Nucleus accumbens (tissue), 56 donors: Measurements from ENCODE around the gene HJURP.

Source experiments
- DNase-seq, 56 donors: peaks; one replicate each; lab custom pipeline; 2025; lab: John Stamatoyannopoulos, UW

The HJURP gene

DNA sequence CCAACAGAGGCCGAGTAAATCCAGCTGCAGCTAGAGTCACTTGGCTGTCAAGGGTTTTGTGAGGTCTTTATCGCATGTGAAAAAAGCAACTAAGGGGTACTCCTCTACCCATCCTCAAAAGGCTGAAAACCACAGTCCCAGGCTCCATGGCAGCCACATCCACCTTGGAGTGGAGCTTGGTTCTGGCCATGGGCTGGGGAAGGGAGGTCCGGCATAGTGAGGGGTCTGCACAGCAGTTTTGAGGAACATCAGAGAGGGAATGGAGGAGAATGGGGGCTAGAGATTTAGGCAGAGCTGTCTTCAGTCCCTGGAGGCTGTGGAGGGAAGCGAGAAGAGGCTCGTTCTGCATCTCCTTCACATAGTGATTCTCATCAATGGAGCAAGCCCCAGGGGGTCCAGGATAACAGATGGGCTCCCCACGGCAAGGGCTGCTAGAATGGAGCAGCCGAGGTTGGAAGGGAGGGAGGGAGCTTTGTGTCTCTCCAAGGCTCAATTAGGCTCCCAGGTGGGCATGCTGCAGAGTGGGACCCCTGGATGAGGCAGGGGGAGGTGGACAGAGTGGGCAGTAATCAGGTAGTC, 55.2 kb downstream of the HJURP start:
- DNase-seq = no peak

- no peak for DNase-seq
Observed at GRCh38 chr2:233798335-233799086, 55.8 kb downstream of the HJURP start.

DNA sequence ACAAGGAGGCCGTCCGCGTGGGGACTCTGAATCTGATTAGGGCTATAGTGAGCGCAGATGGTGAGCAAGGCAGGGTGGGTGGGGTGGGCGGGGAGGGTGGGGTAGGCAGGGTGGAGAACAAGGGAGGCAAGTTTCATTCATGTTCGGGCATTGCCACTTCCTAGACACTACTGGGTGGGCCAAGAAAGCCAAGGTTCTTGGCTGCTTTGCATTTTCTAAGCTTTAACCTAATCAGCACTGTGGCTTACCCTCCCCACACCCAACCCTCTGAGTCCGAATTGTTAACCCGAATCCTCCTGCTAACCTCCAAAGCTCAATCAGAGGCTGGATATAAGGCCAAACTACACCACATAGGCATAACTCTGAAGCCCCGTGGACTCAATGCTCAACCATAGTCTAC, 58.1 kb downstream of the HJURP start:
- DNase-seq = no peak

DNA sequence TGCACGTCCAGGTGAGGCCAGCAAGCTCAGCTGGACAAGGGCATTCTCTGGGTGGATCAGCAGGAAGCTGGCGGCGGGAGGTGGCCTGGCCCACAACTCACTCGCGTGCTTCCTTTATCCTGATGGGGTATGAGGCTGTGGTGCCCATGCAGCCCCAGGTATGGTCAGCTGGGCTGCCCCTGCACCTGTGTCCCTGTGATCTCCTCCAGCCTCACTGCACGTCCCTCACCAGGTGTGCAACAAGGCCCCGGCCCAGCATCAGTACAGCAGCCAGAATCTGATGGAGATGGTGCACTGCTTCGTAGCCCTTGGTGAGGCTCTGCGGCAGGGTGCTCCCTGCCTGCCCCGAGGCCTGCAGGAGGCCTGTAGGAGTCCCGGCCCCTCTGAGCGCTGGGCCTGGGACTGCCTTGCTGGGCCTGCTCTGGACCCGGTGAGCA, 58.6 kb downstream of the HJURP start:
- no peak for DNase-seq

- DNase-seq = no peak
Observed at GRCh38 chr2:233794128-233794658, 60.1 kb downstream of the HJURP start.

DNA sequence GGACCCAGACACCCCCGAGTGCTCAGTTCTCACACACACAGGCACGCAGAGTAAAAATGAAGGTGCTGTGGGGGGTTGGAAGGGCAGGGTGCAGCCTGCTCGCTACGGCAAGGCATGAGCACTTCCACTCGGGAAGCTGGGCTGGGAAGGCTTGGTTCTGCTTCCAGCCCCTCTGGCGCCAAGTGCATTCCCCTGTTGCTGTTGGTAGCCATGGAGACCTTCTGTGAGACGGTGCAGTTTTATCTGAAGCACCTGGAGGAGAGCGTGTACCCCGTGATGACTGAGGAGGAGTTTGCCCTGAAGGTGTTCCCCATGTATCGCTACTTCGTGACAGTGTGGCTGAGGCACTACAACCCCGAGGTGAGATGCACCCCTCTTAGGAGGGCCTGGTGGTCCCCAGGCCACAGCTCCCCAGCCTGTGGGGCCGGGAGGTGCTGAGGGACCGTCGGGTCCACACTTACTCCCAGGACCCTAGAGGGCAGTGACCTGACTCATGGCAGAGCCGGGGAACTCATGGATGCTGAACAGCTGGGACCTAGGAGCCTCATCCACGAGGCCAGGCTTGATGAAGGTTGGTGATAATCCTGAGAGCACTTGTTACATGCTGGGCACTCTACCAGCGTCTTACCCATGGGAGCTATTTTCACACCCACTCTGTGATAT, 60.7 kb downstream of the HJURP start:
- DNase-seq = peak in 11 of 56 donors; percentile 4 to 54 (median 18)

GRCh38 chr2:233792720-233793119, 61.6 kb downstream of the HJURP start:
- DNase-seq = no peak

DNA sequence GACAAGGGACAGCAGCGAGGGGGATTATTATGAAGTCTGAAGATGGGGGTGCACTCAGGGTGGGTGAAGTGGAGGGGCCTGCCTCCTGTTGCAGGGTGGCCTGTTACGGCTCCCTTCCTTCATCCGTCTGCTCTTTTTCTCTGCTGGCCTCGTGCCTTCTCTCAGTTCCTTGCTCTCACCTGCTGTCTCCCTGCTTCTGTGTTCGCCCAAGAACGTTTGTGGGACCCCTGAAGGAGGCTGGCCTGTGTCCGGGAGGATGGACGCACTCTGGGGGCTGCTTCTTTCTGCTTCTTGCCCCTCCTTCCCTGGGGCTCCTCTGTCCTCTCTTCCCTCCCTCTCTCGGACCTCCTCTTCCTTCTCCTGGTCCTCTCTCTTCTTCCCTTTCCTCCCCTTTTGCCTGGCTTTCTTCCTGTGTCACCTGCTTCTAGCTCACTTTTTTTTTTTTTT, 62.4 kb downstream of the HJURP start:
- no peak for DNase-seq

DNA sequence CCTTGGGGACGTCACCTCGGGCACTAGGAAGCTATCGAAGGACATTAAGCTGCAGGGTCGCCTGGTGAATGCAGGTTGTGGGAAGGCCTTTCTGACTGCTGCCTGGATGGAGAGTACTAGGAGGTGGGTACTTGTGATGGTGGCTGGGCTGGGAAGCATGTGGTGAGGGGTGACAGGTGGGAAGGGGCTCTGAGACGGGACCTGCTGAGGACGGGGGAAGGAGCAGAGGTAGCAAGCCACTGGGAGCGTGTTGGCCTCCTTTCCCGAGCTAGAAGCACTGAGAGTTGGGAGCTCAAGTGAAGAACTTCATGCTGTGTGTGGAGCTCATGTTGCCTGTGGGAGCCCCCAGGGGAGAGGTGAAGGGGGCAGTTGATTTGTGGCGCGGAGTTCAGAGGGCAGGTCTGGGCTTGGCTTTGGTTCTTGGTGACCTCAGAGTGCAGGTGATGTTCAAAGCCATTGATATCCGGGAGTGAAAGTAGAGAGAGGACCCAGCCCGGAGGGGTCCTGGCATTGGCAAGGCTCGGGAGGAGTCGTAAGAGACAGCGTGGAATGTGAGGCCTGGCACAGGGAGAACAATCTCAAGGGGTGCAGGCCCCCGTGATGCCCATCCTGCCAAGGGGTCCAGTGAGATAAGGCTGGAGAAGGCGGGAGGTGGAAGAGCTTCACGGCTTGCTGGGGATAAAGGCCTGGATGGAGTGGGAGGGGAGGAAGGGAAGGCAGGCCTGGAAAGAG, 63.0 kb downstream of the HJURP start:
- DNase-seq = no peak

DNA sequence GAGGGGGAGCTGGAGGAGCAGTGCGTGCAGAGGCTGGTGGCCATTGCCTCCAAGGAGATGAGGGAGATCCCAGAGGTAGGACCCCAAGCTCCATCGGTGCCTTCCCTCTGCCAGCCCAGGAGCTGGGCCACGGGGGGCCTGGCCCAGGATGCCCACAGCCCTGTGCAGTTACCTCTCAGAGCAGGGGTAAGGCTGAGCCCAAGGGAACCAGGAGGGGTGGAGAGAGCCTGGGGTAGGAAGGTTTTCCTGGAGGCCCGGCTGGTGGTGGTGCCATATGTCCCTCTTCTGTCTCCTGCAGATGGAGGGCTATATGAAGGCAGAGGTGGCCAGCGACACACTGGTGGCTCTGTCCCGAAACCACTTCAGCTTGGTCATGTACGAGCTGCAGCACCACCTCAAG, 64.8 kb downstream of the HJURP start:
- DNase-seq = no peak
